HFFc6 (cell line): Measurements from ENCODE around the gene RAB3B. TPM values are rescaled to one million over a fixed set of nuclear protein-coding genes. Genes with fewer than 3 reads are reported as not detected.

Source experiments
- DNase-seq: peaks from one replicate; pipeline ENCODE4 v3.0.0-alpha.2; 2018
- H3K27ac Mint-ChIP-seq: 2 replicates; pipeline ENCODE4 v1.8.0; 2020; ENCODE audit warnings: mild to moderate bottlenecking, mixed read lengths
- H3K27me3 Mint-ChIP-seq: 2 replicates; pipeline ENCODE4 v1.8.0; 2021; ENCODE audit warnings: mild to moderate bottlenecking, moderate library complexity, mixed read lengths; ENCODE audit not compliant: insufficient read depth
- H3K36me3 Mint-ChIP-seq: 2 replicates; pipeline ENCODE4 v1.8.0; 2021; ENCODE audit warnings: low read depth, mixed read lengths
- H3K4me1 Mint-ChIP-seq: 2 replicates; pipeline ENCODE4 v1.8.0; 2020; ENCODE audit warnings: low read depth, mixed read lengths
- H3K4me3 Mint-ChIP-seq: 2 replicates; pipeline ENCODE4 v1.8.0; 2020; ENCODE audit warnings: mild to moderate bottlenecking, moderate library complexity, mixed read lengths
- H3K9me3 Mint-ChIP-seq: 2 replicates; pipeline ENCODE4 v1.8.0; 2020; ENCODE audit warnings: mild to moderate bottlenecking, mixed read lengths
- total RNA-seq, 6 experiments: library from RNA; stranded (reverse); fragmentation: NEBNext Ultra II Directional; extraction: Animal tissue kit (Norgen Biotek cat#: 25700); gene quantifications; 2 replicates in 1 of 6; 3 replicates in 5 of 6; pipeline ENCODE4 v1.2.3, GENCODE V29; 2021
- TF ChIP-seq, protein P1 (sequence below): fragments of 200-600 bp; sonication (generic); IDR thresholded peaks from 2 replicates; pipeline ENCODE4 v1.5.0; 2021; ENCODE audit warnings: antibody characterized with exemption, mild to moderate bottlenecking

The RAB3B gene
- total RNA-seq, 6 experiments from 2014 or later = 138 to 174 (median 157) TPM

GRCh38 chr1:51930329-51930728 is 60.2 kb downstream of the RAB3B start:
- Mint-ChIP-seq H3K27ac (no peak overlapping the region), H3K9me3 (no peaks in the 10 kb centered on the region), H3K4me3 (no peak overlapping the region), H3K36me3 (peaks cover 44% of the 10 kb centered on the region), H3K4me1 (peaks cover 28% of the 10 kb centered on the region), H3K27me3 (no peaks in the 10 kb centered on the region; the same call in 1 of the 2 replicates)
- TF ChIP-seq, protein P1, sequence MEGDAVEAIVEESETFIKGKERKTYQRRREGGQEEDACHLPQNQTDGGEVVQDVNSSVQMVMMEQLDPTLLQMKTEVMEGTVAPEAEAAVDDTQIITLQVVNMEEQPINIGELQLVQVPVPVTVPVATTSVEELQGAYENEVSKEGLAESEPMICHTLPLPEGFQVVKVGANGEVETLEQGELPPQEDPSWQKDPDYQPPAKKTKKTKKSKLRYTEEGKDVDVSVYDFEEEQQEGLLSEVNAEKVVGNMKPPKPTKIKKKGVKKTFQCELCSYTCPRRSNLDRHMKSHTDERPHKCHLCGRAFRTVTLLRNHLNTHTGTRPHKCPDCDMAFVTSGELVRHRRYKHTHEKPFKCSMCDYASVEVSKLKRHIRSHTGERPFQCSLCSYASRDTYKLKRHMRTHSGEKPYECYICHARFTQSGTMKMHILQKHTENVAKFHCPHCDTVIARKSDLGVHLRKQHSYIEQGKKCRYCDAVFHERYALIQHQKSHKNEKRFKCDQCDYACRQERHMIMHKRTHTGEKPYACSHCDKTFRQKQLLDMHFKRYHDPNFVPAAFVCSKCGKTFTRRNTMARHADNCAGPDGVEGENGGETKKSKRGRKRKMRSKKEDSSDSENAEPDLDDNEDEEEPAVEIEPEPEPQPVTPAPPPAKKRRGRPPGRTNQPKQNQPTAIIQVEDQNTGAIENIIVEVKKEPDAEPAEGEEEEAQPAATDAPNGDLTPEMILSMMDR = no peak
- no peak for DNase-seq

- Mint-ChIP-seq H3K27ac (no peak overlapping the region), H3K36me3 (peaks cover 33% of the 10 kb centered on the region), H3K27me3 (no peaks in the 10 kb centered on the region), H3K9me3 (no peaks in the 10 kb centered on the region), H3K4me1 (peaks cover 17% of the 10 kb centered on the region), H3K4me3 (peak overlapping the region; percentile 14; the same call in 1 of the 2 replicates)
- TF ChIP-seq, protein P1 = no peak
- no peak for DNase-seq
Measured at GRCh38 chr1:51928896-51929295, 61.6 kb downstream of the RAB3B start.

DNA sequence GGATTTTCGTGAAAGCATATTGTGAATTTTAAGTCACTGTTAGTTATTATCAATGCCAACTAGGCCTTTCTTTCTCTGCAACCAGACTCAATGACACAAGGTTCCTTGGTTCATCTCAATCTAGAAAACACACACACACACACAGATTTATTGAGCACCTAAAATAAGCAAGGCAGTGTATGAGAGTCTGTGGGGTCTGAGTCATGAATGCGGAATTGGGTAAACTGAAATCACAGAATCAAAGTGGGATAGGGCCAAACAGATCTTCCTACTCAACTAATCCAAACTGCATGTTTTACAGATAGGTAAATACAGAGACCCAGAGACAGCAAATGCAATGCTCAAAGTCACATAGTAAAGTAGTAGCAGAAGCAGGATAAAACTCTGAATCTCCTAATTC is 63.5 kb downstream of the RAB3B start:
- peaks cover 23% of the 10 kb centered on the region for H3K4me1 Mint-ChIP-seq
- TF ChIP-seq, protein P1 = no peak
- DNase-seq = peak; percentile 30
- no peaks in the 10 kb centered on the region for H3K9me3 Mint-ChIP-seq
- H3K27me3 Mint-ChIP-seq = no peaks in the 10 kb centered on the region; the same call in 1 of the 2 replicates
- no peak overlapping the region for H3K27ac Mint-ChIP-seq
- peak overlapping the region; percentile 45; the same call in 1 of the 2 replicates for H3K4me3 Mint-ChIP-seq
- peaks cover 29% of the 10 kb centered on the region for H3K36me3 Mint-ChIP-seq

DNA sequence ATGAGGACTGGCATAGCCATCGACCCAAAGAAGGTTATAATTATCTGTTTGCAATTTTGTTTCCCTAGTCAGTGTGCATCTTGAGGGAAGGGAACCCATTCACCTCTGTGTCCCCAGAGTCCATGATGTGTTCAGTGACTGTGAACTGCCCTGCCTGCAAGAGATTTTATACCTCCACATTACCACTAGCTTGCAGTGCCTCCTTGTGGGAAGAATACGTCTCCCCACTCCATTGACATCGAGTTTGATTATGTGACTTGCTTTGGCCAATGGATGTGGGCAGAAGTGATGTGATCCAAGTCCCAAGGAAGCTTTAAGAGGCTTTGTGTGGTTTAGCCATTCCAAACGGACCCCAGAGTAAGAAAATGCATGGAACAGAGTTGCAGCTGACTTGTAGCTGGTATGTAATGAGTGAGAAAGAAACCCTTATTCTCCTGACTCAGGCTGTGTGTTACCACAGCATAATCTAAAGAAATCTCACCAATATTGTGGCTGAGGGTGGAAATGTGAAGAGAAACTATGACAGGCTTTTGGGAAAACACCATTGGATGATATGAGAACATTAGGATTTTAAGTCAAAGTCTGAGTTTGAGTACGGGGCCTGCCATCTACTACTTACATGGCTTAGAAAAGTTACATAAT is 64.2 kb downstream of the RAB3B start:
- H3K4me1 Mint-ChIP-seq = peaks cover 24% of the 10 kb centered on the region
- peaks cover 31% of the 10 kb centered on the region for H3K36me3 Mint-ChIP-seq
- H3K9me3 Mint-ChIP-seq = no peaks in the 10 kb centered on the region
- H3K27me3 Mint-ChIP-seq = peaks cover 2% of the 10 kb centered on the region
- peak overlapping the region; percentile 10; the same call in 1 of the 2 replicates for H3K4me3 Mint-ChIP-seq
- H3K27ac Mint-ChIP-seq = no peak overlapping the region
- peak; percentile 79 for DNase-seq
- TF ChIP-seq, protein P1 = peak; percentile 83

DNA sequence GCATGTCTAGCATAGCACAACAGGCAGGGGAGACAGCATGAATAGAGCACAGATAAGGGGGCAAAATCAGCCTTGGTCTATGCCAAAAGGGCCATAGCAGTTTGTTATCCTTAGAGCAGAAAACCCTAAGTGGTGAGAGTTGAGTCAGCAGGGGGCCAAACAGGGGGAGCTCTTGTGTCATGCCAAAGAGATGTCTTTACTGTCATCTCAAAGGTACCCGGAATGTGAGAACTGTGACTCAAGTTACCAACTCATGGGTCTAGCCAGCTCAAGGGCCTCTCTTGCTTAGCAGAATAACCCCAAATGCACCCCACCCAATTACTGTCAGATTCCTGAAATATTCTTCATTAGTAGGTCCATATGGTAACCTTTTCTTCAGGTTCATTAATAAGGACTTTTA is 66.0 kb downstream of the RAB3B start:
- H3K9me3 Mint-ChIP-seq = no peaks in the 10 kb centered on the region
- peaks cover 27% of the 10 kb centered on the region for H3K36me3 Mint-ChIP-seq
- peaks cover 2% of the 10 kb centered on the region for H3K27me3 Mint-ChIP-seq
- H3K27ac Mint-ChIP-seq = no peak overlapping the region
- peak; percentile 89 for DNase-seq
- TF ChIP-seq, protein P1 = peak; percentile 56
- peaks cover 34% of the 10 kb centered on the region for H3K4me1 Mint-ChIP-seq
- H3K4me3 Mint-ChIP-seq = no peak overlapping the region
